BE2C (cell line): Measurements from ENCODE around the gene VTI1B.

Experiments
- DNase-seq: peaks from one replicate; pipeline ENCODE4 v3.0.0-alpha.2; 2020
- H3K27me3 ChIP-seq: fragments of 250-450 bp; sonication (Bioruptor Pico); 2 replicates; pipeline ENCODE4 v1.5.1; 2020; ENCODE audit warnings: mild to moderate bottlenecking
- H3K36me3 ChIP-seq: fragments of 250-450 bp; sonication (Bioruptor Pico); 2 replicates; pipeline ENCODE4 v1.5.1; 2020; ENCODE audit warnings: mild to moderate bottlenecking
- H3K4me1 ChIP-seq: fragments of 250-450 bp; sonication (Bioruptor Pico); 2 replicates; pipeline ENCODE4 v1.5.1; 2020
- H3K4me3 ChIP-seq: 2 replicates; pipeline ENCODE4 v1.5.1; 2011; ENCODE audit warnings: low read depth, low read length
- H3K9me3 ChIP-seq: fragments of 250-450 bp; sonication (Bioruptor Pico); 2 replicates; pipeline ENCODE4 v1.5.1; 2020
- CTCF ChIP-seq: IDR thresholded peaks from 2 replicates; pipeline ENCODE4 v1.5.1; 2012; ENCODE audit warnings: mild to moderate bottlenecking, low read depth, low read length

VTI1B gene

GRCh38 chr14:67698179-67698578 is 23.7 kb upstream of the VTI1B start:
- H3K9me3 ChIP-seq, result no peaks in the 10 kb centered on the region
- no peaks in the 10 kb centered on the region for H3K4me1 ChIP-seq
- H3K27me3 ChIP-seq, result no peaks in the 10 kb centered on the region
- H3K4me3 ChIP-seq, result no peak overlapping the region
- no peak for TF ChIP-seq CTCF
- H3K36me3 ChIP-seq, result no peaks in the 10 kb centered on the region
- DNase-seq, result no peak

- H3K27me3 ChIP-seq, result no peaks in the 10 kb centered on the region
- H3K4me1 ChIP-seq, result no peaks in the 10 kb centered on the region
- DNase-seq, result no peak
- H3K9me3 ChIP-seq, result no peaks in the 10 kb centered on the region
- H3K4me3 ChIP-seq, result no peak overlapping the region
- no peak for TF ChIP-seq CTCF
- peaks cover 11% of the 10 kb centered on the region for H3K36me3 ChIP-seq
These were observed 22.6 kb upstream of the VTI1B start for GRCh38 chr14:67697006-67697405.

GRCh38 chr14:67695394-67695949 is 21.0 kb upstream of the VTI1B start, which contains the start of gene RDH11:
Gene RDH11 (minus strand): TSS chr14:67695764. CDS start chr14:67695703, 61 bp downstream.
- DNase-seq, result peak; percentile 90
- Histone ChIP-seq H3K27me3 (no peaks in the 10 kb centered on the region), H3K4me1 (no peaks in the 10 kb centered on the region), H3K9me3 (no peaks in the 10 kb centered on the region), H3K4me3 (peak within 1 kb of the TSS; percentile 100), H3K36me3 (peaks cover 27% of the 10 kb centered on the region)
- TF ChIP-seq CTCF, result no peak

GRCh38 chr14:67694791-67695393 is 20.5 kb upstream of the VTI1B start:
- Histone ChIP-seq H3K4me1 (no peaks in the 10 kb centered on the region), H3K36me3 (peaks cover 32% of the 10 kb centered on the region), H3K4me3 (peak overlapping the region; percentile 100), H3K27me3 (no peaks in the 10 kb centered on the region), H3K9me3 (no peaks in the 10 kb centered on the region)
- no peak for TF ChIP-seq CTCF
- peak; percentile 84 for DNase-seq

DNA sequence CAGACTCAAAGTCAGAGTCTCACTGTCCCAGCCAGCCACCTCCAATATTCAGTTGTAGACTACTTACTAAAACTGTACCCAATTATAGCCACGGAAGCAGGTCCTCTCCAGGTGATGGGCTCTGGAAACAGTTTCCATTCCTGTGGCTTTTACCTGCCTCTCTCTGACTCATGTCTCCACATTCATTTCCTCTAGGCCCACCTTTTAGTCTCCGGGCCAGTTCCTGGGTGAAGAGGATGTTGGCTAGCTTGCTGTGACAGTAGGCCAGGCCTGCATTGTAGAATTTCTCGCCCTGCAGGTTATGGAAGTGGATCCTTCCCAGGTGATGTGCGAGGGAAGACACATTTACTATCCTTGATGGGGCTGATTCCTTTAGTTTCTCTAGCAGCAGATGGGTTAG is 15.6 kb upstream of the VTI1B start:
- Histone ChIP-seq H3K27me3 (no peaks in the 10 kb centered on the region), H3K4me3 (no peak overlapping the region), H3K4me1 (no peaks in the 10 kb centered on the region), H3K9me3 (no peaks in the 10 kb centered on the region), H3K36me3 (peaks cover 73% of the 10 kb centered on the region)
- no peak for DNase-seq
- no peak for TF ChIP-seq CTCF

GRCh38 chr14:67683842-67684241 is 9.4 kb upstream of the VTI1B start:
- no peak for DNase-seq
- no peak for TF ChIP-seq CTCF
- H3K9me3 ChIP-seq, result no peaks in the 10 kb centered on the region
- no peaks in the 10 kb centered on the region for H3K4me1 ChIP-seq
- no peaks in the 10 kb centered on the region for H3K27me3 ChIP-seq
- peaks cover 82% of the 10 kb centered on the region for H3K36me3 ChIP-seq
- no peak overlapping the region for H3K4me3 ChIP-seq
